HG02970 (cell line): ENCODE results near the gene AADACL4.

Source experiments
- ATAC-seq: cut with Tn5 transposase; IDR thresholded peaks from one replicate; pipeline ENCODE4 v1.9.1; 2021; ENCODE audit warnings: mild to moderate bottlenecking, moderate library complexity, moderate number of reproducible peaks; ENCODE audit not compliant: unreplicated experiment, low FRiP score

The AADACL4 gene

DNA sequence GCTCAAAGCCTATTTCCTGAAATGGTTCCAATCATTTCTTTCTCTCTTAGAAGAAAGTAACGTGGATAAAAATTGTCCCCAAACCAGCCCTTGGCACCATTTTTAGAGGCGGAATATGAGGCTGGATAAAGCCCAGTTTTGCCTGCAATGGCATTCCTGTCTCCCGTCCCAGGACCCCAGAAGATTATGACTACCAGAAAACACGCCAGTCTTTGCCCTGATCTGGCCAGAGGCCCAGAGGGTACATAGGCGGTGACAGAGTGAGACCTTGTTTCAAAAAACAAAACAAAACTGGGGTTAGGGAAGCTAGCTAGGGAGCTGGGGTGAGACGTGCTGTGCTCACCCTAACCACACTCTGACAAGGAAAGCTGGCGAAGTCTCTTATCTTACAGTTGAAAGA is at the start of gene AADACL4:
TSS of gene AADACL4 (plus strand) at position 301 of the 400 bp plus-strand sequence. CDS start 462 bp downstream, outside the sequence.
- no peak for ATAC-seq

DNA sequence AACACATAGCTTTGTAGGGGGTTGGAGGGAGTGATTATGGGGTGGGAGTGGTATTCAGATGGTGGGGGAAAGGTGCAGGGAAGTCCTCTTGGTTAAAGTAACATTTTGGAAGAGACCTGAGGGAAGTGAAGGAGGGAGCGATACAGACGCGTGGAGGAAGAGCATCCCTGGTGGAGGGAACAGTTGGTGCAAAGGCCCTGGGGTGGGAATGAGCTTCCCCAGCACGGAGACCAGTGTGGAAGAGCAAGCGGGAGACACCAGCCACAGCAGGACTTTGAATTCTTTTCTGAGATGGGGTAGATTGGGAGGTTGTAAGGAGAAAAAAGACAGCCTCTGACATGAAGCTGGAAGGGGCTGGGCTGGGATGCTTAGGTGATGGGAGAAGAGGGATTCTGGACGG is 49.4 kb upstream of the AADACL4 start:
- ATAC-seq: no peak

DNA sequence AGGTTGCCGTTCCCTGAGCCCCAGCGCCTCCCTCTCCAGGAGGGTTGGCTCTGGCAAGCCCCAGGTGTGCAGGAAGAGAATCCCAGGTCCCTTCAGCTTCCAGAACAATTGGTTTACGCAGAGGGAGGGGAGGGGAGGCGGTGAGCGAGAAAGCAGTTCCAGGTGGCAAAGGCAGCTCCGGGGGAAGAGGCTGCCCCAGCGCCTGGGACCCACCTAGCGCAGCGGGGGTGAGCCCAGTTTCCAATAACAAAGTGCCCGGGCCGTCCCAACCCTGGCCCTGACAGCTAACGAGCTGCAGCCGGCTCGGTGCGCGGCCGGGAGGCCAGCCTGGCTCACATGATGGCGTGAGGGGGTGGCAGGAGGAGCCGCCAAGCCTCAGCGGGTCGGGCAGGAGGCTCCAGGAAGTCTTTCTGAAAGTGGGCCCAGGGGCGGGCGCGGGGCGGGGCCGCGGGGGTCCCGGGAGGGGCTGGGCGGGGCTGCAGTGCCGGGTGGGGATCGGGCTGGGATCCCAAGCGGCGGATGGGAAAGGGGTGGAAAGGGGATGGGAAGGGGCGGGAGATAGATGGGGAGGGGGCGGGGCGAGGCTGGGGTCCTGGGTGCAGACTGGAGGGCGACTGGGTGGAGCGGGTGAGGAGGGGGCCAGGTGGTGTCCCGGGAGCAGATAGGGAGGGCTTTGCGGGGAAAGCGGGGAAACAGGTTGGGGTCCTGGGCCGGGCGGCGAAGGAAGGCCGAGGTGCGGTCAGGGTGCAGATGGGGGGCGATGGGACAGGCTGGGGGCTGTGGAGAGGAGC is 48.7 kb upstream of the AADACL4 start:
- no peak for ATAC-seq

DNA sequence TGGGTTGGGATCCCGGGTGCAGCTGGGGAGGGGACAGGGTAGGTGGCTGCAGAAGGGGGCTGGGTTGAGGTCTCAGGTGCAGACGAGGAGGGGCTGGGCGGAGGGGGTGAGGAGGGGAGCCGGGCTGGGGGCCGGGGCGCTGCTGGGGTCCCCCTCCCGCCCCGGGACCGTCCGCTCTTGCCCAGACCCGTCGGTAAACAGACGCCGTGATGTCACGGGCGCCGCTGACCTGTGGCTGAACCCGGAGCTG is 48.2 kb upstream of the AADACL4 start:
- no peak for ATAC-seq

DNA sequence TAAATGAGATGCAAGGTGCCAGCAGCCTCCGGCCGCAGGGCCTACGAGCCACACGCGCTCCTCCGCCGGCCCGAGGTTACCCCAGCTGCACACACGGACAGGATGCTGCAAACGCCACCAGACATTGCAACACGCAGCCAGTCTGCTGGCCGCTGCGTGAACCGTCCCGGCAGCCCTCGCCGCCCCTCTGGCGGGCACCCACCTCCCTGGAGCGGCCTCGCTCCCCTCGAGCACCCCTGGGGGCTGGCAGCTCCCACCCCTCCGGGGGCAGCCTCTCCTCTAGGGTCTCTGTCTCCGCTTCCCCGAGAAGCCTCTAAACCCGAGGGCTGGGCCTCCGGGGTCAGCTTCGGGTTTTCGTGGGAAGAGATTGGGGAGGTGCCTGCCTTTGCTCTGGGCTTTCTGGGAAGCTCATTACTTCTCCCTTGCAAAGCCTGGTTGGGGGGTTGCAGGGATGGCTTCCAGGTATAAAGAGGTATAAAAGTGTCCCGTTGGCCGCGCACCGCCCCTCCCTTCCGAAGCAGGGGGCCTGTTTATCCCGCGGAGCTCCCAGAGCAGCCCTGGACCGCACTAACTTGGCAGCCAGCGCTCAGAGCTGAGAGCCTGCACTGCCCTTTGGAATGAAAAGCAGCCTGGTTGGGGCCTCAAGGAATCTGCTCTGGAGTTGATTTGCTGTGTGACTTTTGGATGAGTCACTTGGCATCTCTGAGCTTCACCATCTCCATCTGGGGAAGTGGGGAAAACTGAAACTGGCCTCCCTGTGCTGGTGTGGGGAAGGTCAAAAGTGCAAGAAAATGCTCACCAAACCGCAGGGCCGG is 47.7 kb upstream of the AADACL4 start:
- no peak for ATAC-seq

DNA sequence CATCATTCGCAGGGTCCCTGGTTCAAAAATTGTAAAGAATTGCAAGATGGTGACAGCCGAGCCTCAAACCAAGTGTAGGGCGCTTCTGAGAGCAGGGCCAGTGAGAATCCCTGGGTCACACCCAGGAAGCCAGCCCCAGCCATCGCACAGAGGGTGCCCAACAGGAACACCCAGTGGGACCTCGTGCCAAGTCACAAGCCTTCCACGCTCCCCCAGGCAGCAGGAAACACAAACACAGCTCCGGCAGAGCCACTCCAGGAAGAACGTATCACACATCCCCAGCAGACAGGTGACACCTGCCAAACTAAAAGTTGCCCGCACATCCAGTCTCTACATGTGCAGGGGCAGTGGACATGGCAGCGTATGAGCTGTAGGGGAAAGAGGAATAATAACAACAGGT is 46.1 kb upstream of the AADACL4 start:
- ATAC-seq: no peak

DNA sequence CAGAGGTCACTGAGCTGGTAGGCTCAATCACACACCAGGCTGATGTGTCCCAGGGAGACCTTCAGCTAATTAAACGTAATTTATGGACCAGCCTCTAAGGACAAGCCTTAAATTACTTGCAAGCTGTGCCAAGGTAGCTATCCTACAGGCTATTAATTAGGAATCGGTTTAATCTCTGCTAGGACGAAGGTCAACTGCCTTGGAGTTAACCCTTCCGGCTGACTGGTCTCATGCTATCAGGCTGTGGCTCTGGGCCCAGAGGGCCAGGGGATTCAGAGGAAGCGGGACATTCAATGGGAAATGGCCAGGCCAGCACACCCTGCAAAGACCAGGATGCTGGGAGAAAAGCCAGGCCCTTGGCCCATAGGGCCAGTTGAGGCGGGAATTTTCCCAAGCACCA is 44.9 kb upstream of the AADACL4 start:
- no peak for ATAC-seq

DNA sequence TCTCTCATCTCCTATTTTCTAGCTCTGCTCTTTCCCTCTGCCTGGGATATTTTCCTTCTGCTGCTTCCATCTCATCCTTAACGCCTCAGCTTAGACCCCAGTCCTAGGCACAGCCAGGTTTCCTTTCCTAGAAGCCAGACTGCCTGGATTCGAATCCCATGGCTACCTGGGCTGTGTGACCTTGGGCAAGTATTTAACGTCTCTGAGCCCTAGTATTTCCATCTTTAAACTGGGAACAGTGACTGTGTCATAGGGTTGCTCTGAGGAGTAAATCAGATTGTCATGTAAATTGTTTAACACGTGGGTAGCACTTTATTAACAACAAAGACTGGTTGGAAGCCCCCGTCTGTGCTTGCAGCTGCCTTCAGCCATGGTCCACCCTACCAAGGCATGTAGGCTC is 44.2 kb upstream of the AADACL4 start:
- ATAC-seq: no peak

DNA sequence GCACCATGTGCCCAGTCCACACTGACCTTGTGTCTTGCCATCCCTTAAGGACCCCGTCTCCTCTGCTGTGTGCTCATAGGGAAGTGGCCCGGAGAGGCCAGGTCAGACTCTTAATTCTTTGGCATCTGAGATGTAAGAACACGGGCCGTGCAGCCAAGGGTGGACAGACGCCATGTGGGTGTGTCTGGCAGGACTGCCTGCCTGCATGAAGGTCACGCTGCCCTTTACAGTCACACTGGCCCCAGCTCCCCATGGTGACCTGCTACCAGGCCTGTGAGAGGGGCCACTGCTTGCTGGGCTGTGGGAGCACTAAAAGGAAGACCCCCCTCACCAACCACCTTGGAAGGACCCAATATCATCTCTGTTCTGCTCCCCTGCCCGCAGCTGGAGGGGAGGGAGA is 43.5 kb upstream of the AADACL4 start:
- ATAC-seq: no peak

DNA sequence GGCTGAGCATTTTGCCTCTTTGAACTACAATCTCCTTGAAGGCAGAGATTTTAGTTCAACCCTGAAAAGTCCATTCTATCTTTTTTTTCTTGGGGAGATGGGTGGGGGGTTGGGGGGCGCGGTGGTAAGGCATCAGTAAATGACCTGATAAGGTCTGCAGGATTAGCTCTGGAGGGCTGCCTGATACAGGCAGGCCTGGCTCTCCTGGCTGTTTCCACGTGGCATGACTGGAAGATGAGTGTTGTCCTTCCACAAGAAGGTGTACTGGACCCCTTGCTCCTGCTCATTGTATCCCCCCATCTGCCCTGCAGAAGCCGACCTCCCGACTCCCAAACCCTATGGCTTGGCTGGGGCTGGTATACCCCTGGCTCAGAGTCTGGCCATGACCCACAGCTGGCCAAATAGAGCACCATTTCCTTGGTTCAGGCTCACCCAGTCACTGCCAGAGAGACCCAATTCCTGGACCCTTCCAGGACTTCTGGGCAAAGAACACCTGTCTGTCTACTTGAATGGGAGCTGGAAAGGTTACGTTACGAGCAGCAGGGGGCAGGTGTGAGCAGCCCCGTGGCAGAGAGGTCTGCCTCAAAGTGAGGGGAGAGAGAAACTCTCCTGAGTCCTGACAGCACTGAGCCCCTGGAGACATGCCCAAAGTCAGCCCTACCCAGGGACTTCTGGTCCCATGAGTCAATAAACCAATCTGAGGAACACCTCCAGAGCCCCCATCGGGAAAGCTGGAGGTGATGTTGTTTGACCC is 42.8 kb upstream of the AADACL4 start:
- no peak for ATAC-seq

DNA sequence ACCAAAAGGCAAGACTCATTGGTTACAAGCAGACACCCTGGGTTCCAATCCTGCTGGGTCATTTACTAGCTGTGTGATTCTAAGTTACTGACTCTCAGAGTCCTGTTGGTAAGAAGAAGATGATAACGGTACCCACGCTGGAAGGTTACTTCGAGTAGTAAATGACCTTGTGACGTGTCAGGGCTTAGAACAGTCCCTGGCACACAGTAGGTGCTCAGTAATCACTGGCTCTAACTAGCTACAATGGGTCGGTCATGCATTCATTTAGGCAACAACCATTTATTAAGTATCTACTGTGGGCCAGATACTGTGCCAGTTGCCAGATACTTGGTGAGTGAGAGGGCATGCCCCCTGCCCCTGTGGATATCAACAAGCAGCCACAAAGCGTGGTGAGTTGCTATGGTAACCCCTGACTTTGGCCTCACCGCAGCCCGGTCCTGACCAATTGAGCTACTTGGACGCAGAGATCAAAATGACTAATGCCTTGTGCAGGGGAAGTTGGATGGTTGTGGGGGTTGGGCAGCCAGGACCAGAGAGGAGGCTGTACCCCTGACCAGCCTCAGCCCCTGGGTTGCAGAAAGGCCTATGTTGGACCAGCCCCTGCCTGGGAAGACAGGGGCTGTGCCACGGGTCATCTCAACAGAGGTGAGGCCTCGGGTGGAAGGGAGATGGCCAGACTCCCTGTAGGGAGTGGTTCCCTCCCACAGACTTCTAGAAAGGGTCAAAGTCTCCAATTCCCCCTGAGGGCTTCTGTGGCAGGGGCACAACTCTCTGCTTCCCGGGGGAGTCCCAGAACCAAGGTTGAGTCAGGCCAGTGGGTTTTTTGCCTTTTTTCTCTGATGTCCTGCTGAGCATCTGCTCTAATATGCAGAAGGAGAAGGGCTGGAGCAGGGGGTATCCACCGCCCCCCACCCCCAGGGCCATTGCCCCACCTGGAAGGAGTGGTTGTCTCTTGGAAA is 41.9 kb upstream of the AADACL4 start:
- no peak for ATAC-seq

DNA sequence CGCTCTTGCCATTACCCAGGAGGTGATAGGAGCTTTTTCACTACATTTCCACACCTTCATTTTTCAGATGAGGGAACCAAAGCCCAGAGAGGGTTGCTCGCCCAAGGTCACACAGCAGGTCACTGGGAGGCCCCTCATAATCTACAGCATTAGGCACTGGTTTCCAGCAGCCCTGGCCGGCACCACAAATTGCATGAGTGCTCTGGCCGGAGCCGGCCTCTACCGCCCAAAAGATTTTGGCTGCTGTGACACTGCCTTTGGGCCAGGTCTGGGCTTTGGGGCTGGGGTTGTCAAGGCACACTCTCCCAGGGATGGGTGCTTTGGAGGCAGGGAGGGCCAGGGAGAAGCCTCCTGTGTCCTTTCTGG is 41.2 kb upstream of the AADACL4 start:
- no peak for ATAC-seq

DNA sequence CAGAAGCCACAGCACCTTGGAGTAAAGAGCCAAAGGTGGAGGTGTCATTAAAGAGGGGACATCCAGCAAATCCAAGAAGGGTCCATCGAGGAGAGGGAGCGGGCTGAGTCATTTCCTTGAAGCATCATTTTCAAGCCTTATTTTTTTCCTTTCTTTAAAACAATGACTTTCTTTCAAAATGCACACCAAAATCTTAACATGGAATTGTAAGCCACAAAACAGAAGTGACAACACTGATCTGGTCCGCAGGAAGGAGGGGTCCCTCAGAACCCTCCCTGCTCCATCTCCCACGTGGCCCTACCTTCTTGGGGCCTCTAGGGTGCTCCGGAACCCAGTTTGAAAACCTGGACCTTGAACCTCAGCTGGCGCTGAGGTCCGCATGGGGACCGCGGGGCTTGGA is 40.7 kb upstream of the AADACL4 start:
- no peak for ATAC-seq

DNA sequence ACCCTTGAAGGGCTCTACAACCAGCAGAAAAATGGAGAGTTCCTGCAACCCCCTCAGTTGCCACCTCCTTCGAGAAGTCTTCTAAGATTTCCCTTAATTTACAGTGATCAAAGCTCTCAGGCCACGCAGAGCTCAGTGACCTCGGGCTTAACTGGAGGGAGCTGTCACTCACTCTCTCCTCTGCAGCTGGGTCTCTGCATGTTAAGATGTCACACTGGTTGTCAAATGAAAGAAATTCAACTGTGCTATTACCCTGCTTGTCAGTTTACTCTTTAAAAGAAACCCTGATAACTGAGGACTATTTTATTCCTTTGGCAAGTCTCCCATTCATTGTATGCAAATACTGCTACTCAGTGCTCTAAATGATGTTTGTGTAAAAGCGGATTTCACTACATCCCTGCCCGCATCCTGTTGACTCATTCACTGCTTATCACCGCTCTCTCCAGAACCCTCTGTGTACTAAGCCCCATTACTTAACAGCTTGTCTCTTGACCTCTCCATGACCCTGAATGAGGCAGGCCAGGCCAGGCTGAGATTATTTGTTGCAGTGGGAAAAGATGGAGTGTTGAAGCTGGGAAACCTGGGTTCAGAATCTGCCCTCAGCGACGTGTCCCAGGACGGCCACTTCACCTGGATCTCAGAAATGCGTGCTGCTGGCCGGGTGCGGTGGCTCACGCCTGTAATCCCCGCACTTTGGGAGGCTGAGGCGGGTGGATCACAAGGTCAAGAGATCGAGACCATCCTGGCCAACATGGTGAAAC is 39.6 kb upstream of the AADACL4 start:
- no peak for ATAC-seq

DNA sequence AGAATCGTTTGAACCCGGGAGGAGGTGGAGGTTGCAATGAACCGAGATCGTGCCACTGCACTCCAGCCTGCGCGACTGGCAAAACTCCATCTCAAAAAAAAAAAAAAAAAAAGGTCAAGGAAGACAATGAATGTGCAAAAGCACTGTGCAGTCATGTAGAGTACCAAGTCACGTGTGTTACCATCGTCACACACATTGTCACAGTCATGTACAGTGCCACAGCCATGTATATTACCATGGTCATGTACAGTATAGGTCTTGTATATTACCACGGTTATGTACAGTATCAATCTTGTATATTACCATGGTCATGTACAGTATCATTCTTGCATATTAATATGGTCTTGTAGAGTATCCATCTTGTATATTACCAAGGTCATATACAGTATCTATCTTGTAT is 38.9 kb upstream of the AADACL4 start:
- ATAC-seq: no peak

DNA sequence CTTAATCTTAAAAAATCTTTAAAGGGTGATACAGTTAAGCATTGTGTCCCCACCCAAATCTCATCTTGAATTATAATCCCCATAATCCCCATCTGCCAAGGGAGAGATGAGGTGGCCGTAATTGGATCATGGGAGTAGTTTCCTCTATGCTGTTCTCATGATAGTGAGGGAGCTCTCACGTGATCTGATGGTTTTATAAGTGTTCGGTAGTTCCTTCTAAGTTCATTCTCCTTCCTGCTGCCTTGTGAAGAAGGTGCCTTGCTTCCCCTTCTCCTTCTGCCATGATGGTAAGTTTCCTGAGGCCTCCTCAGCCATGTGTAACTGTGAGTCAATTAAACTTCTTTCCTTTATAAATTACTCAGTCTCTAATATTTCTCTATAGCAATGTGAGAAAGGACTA is 36.6 kb upstream of the AADACL4 start:
- ATAC-seq: no peak

DNA sequence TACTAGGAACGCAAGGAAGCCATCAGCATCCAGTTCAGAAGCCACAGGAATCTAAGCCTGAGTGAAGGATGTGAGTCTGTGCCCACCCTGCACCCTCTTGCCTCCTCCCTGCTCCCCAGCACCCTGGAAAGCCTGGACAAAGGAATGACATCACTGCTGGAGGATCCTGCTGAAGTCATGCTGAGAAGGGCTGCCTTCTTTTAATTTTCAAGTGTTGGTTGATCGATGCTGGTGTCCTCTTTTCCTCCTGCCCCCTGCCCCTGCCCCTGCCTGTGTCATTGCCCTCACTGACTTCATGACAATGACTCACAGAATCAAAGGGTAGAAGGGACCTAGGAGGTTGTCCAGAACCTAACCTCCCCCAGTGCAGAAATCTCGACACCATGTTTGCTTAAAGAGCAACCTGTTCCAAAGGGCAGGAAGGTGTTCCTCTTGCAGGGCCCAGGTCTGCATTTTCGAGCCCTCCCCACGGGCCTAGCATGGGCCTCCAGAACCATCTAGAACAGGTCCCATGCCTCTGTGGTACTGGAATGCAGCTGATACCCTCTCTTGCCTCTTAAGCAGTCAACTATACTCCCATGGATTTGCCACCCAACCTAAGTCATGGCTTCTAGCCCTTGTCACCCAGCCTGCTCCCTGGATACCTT is 35.5 kb upstream of the AADACL4 start:
- ATAC-seq: no peak

DNA sequence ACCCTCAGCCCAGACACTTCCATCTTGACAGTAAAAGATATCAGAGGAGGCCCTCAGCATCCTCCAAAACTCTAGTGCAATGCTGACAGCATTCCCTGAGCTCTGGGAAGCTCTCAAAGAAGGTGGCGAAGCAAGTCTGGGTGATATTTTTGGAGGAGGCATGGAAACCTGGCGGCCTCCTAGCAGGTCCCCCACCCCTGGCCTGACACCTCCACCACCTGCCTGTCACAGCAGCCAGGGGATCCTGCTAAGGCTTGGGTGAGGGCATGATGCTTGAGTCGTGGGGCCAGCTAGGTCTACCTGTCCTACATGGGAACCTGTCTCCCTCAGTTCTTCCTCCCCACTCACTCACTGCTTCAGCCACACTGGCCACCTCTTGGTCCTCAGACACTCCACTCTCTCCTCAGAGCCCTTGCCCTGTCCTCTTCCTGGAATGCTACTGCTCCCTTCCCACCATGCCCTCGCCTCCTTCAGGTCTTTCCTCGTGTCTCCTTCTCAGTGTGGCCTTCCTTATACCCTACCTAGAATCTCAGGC is 34.3 kb upstream of the AADACL4 start:
- ATAC-seq: no peak
